ENCODE data around the gene GRIP2. TPM values are rescaled to one million over a fixed set of nuclear protein-coding genes. Genes with fewer than 3 reads are reported as not detected.

The GRIP2 gene
- total RNA-seq, 2 experiments from 2014 or later: not detected

- Histone ChIP-seq H4K20me1 (ENCODE audit: insufficient read depth, low read length) (no peaks in the 10 kb centered on the region), H3K27ac (ENCODE audit: low read depth, low read length, poor library complexity, severe bottlenecking) (no peak overlapping the region), H3K79me2 (ENCODE audit: insufficient read depth, low read depth, low read length) (no peaks in the 10 kb centered on the region), H3K9me2 (ENCODE audit: insufficient read depth, low read length) (no peaks in the 10 kb centered on the region), H3K4me2 (ENCODE audit: low read length) (no peak overlapping the region), H3K4me3 (ENCODE audit: low read depth, low read length, poor library complexity, severe bottlenecking) (no peak overlapping the region), H3K9me3 (ENCODE audit: low read length) (no peaks in the 10 kb centered on the region), H3K36me3 (ENCODE audit: insufficient read depth, low read length) (no peaks in the 10 kb centered on the region), H3K4me1 (ENCODE audit: insufficient read depth, low read length, poor library complexity, severe bottlenecking) (no peaks in the 10 kb centered on the region), H2AFZ (ENCODE audit: low read length) (no peak overlapping the region)
- BruUV-seq (replicated peaks): no TSS peak
- TF ChIP-seq CTCF (conservative IDR thresholded peaks at IDR 0.05; ENCODE audit: low read length) (no peak), EZH2phosphoT487 (IDR thresholded peaks at IDR 0.05; ENCODE audit: borderline replicate concordance, low read depth, low read length) (no peak)
- POLR2A ChIA-PET: no interaction called here
- DNase-seq (ENCODE audit: low spot score): no peak
- intact Hi-C loops (cut with micrococcal nuclease; ENCODE audit: unreplicated experiment): no loop called here
- CTCF ChIA-PET (ENCODE audit: unreplicated experiment): no interaction called here
These were observed 28.4 kb downstream of the GRIP2 start for GRCh38 chr3:14511623-14512280.

GRCh38 chr3:14510838-14511622, 29.1 kb downstream of the GRIP2 start:
- H4K20me1 ChIP-seq (ENCODE audit: insufficient read depth, low read length): no peaks in the 10 kb centered on the region
- H3K9me2 ChIP-seq (ENCODE audit: insufficient read depth, low read length): no peaks in the 10 kb centered on the region
- POLR2A ChIA-PET: no interaction called here
- H3K27ac ChIP-seq (ENCODE audit: low read depth, low read length, poor library complexity, severe bottlenecking): no peak overlapping the region
- no peaks in the 10 kb centered on the region for H3K79me2 ChIP-seq (ENCODE audit: insufficient read depth, low read depth, low read length)
- no TSS peak for BruUV-seq (replicated peaks)
- no peak overlapping the region for H3K4me2 ChIP-seq (ENCODE audit: low read length)
- TF ChIP-seq CTCF (conservative IDR thresholded peaks at IDR 0.05; ENCODE audit: low read length): no peak
- TF ChIP-seq EZH2phosphoT487 (IDR thresholded peaks at IDR 0.05; ENCODE audit: borderline replicate concordance, low read depth, low read length): no peak
- no peak for DNase-seq (ENCODE audit: low spot score)
- no peaks in the 10 kb centered on the region for H3K36me3 ChIP-seq (ENCODE audit: insufficient read depth, low read length)
- no peak overlapping the region for H2AFZ ChIP-seq (ENCODE audit: low read length)
- H3K4me1 ChIP-seq (ENCODE audit: insufficient read depth, low read length, poor library complexity, severe bottlenecking): no peaks in the 10 kb centered on the region
- no peak overlapping the region for H3K4me3 ChIP-seq (ENCODE audit: low read depth, low read length, poor library complexity, severe bottlenecking)
- intact Hi-C loops (cut with micrococcal nuclease; ENCODE audit: unreplicated experiment): no loop called here
- CTCF ChIA-PET (ENCODE audit: unreplicated experiment): no interaction called here
- H3K9me3 ChIP-seq (ENCODE audit: low read length): no peaks in the 10 kb centered on the region

DNA sequence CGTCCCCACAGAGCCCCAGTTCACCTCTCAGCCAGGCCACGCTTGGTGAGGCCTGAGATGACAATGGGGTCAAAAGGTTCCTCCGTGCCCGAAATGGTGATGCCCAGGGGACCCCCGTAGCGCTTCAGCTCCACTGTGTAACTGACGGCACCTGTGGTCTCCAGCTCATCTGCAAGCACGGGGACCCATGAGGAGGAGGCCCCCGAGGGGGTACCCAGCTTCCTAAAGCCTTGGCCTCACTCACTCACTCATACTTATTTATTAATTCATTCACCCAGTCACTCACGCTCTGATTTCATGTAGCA, 30.4 kb downstream of the GRIP2 start:
- Histone ChIP-seq H4K20me1 (ENCODE audit: insufficient read depth, low read length) (no peaks in the 10 kb centered on the region), H2AFZ (ENCODE audit: low read length) (no peak overlapping the region), H3K4me3 (ENCODE audit: low read depth, low read length, poor library complexity, severe bottlenecking) (no peak overlapping the region), H3K79me2 (ENCODE audit: insufficient read depth, low read depth, low read length) (no peaks in the 10 kb centered on the region), H3K27ac (ENCODE audit: low read depth, low read length, poor library complexity, severe bottlenecking) (no peak overlapping the region), H3K36me3 (ENCODE audit: insufficient read depth, low read length) (no peaks in the 10 kb centered on the region), H3K4me1 (ENCODE audit: insufficient read depth, low read length, poor library complexity, severe bottlenecking) (no peaks in the 10 kb centered on the region), H3K4me2 (ENCODE audit: low read length) (no peak overlapping the region), H3K9me2 (ENCODE audit: insufficient read depth, low read length) (no peaks in the 10 kb centered on the region), H3K9me3 (ENCODE audit: low read length) (no peaks in the 10 kb centered on the region)
- DNase-seq (ENCODE audit: low spot score): no peak
- intact Hi-C loops (cut with micrococcal nuclease; ENCODE audit: unreplicated experiment): loop anchor here (1.0 to 10.0 kb wide), 5 partner anchors 40 to 412 kb away; no protein-coding TSS in a partner anchor
- BruUV-seq (replicated peaks): no TSS peak
- CTCF ChIA-PET (ENCODE audit: unreplicated experiment): interaction anchor here (0.5 to 0.7 kb wide), 2 partner anchors 10 to 14 kb away, joined by 3 read pairs; no protein-coding TSS in a partner anchor
- TF ChIP-seq CTCF (conservative IDR thresholded peaks at IDR 0.05; ENCODE audit: low read length) (no peak), EZH2phosphoT487 (IDR thresholded peaks at IDR 0.05; ENCODE audit: borderline replicate concordance, low read depth, low read length) (no peak)
- POLR2A ChIA-PET: no interaction called here

All from OCI-LY7 (cell line).